Measurements from ENCODE around the gene RHBDF1. TPM values are rescaled to one million over a fixed set of nuclear protein-coding genes. Genes with fewer than 3 reads are reported as not detected.

The RHBDF1 gene
- total RNA-seq, 1 donor from 2014 or later, result 55.5 TPM

- Histone ChIP-seq H3K9me3 (ENCODE audit: insufficient read depth, low read depth, low read length) (no peaks in the 10 kb centered on the region), H3K4me1 (ENCODE audit: insufficient read depth, low read length) (peaks cover 20% of the 10 kb centered on the region), H3K27ac (ENCODE audit: low read depth, low read length) (no peak overlapping the region), H3K36me3 (ENCODE audit: insufficient read depth, low read length) (peaks cover 2% of the 10 kb centered on the region), H3K79me2 (ENCODE audit: insufficient read depth, low read length) (peaks cover 13% of the 10 kb centered on the region), H3K9ac (ENCODE audit: low read length) (no peak overlapping the region), H2AFZ (ENCODE audit: low read depth, low read length) (no peak overlapping the region), H4K20me1 (ENCODE audit: insufficient read depth, low read length) (peaks cover 73% of the 10 kb centered on the region), H3K4me2 (ENCODE audit: low read length) (no peak overlapping the region), H3K27me3 (ENCODE audit: insufficient read depth, low read length) (no peaks in the 10 kb centered on the region), H3K4me3 (ENCODE audit: insufficient read depth, low read depth, low read length) (no peak overlapping the region)
- DNase-seq (ENCODE audit: low read depth) (no peak), FAIRE-seq (no peak)
- Mint-ChIP-seq H3K4me3 (ENCODE audit: unreplicated experiment) (no peak overlapping the region), H3K4me1 (ENCODE audit: low read depth, unreplicated experiment) (peaks cover 8% of the 10 kb centered on the region), H3K27ac (ENCODE audit: unreplicated experiment) (no peak overlapping the region), H3K9me3 (ENCODE audit: unreplicated experiment) (no peaks in the 10 kb centered on the region), H3K27me3 (ENCODE audit: low read depth, unreplicated experiment) (no peaks in the 10 kb centered on the region), H3K36me3 (ENCODE audit: low read depth, unreplicated experiment) (peaks cover 11% of the 10 kb centered on the region)
- no peak for TF ChIP-seq CTCF (IDR thresholded peaks at IDR 0.05; ENCODE audit: insufficient read depth, low read depth, low read length)
- no peak for TF ChIP-seq EZH2 (IDR thresholded peaks at IDR 0.05; ENCODE audit: insufficient read depth, low read length)
These were observed 17.2 kb upstream of the RHBDF1 start for GRCh38 chr16:89391-90302.

DNA sequence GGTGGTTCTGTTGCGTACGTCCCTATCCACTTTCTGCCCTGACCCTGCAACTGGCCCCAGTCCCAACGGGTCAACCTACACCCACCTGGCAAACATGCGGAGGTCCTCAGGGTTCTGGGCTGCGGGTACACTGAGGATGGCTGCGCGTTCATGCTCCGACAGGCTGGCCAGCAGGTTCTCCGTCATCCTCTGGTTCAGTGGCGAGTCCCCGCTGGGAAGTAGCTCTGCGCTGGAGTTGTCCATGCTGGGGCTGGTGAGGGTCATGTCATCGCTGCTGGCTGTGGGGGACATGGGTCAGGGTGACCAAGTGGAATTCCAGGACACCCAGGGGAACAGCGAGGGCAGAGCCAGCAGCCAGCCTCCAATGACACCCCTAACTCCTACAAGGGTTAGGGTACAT is 16.2 kb upstream of the RHBDF1 start:
- Histone ChIP-seq H3K9me3 (ENCODE audit: insufficient read depth, low read depth, low read length) (no peaks in the 10 kb centered on the region), H3K4me3 (ENCODE audit: insufficient read depth, low read depth, low read length) (no peak overlapping the region), H3K79me2 (ENCODE audit: insufficient read depth, low read length) (peaks cover 13% of the 10 kb centered on the region), H3K9ac (ENCODE audit: low read length) (no peak overlapping the region), H3K27me3 (ENCODE audit: insufficient read depth, low read length) (no peaks in the 10 kb centered on the region), H3K27ac (ENCODE audit: low read depth, low read length) (no peak overlapping the region), H3K4me2 (ENCODE audit: low read length) (no peak overlapping the region), H4K20me1 (ENCODE audit: insufficient read depth, low read length) (peaks cover 77% of the 10 kb centered on the region), H2AFZ (ENCODE audit: low read depth, low read length) (no peak overlapping the region), H3K4me1 (ENCODE audit: insufficient read depth, low read length) (peaks cover 31% of the 10 kb centered on the region), H3K36me3 (ENCODE audit: insufficient read depth, low read length) (peaks cover 2% of the 10 kb centered on the region)
- H3K4me1 Mint-ChIP-seq (ENCODE audit: low read depth, unreplicated experiment), result peaks cover 12% of the 10 kb centered on the region
- H3K36me3 Mint-ChIP-seq (ENCODE audit: low read depth, unreplicated experiment), result peaks cover 13% of the 10 kb centered on the region
- no peaks in the 10 kb centered on the region for H3K9me3 Mint-ChIP-seq (ENCODE audit: unreplicated experiment)
- no peak overlapping the region for H3K4me3 Mint-ChIP-seq (ENCODE audit: unreplicated experiment)
- no peak overlapping the region for H3K27ac Mint-ChIP-seq (ENCODE audit: unreplicated experiment)
- no peak for DNase-seq (ENCODE audit: low read depth)
- FAIRE-seq, result no peak
- TF ChIP-seq CTCF (IDR thresholded peaks at IDR 0.05; ENCODE audit: insufficient read depth, low read depth, low read length), result no peak
- no peak for TF ChIP-seq EZH2 (IDR thresholded peaks at IDR 0.05; ENCODE audit: insufficient read depth, low read length)
- H3K27me3 Mint-ChIP-seq (ENCODE audit: low read depth, unreplicated experiment), result no peaks in the 10 kb centered on the region

- H3K4me3 Mint-ChIP-seq (ENCODE audit: unreplicated experiment), result no peak overlapping the region
- H3K9me3 Mint-ChIP-seq (ENCODE audit: unreplicated experiment), result no peaks in the 10 kb centered on the region
- Histone ChIP-seq H3K4me3 (ENCODE audit: insufficient read depth, low read depth, low read length) (no peak overlapping the region), H3K27ac (ENCODE audit: low read depth, low read length) (no peak overlapping the region), H3K4me2 (ENCODE audit: low read length) (no peak overlapping the region), H3K9ac (ENCODE audit: low read length) (no peak overlapping the region), H4K20me1 (ENCODE audit: insufficient read depth, low read length) (peaks cover 71% of the 10 kb centered on the region), H3K79me2 (ENCODE audit: insufficient read depth, low read length) (peaks cover 13% of the 10 kb centered on the region), H3K4me1 (ENCODE audit: insufficient read depth, low read length) (peaks cover 36% of the 10 kb centered on the region), H3K27me3 (ENCODE audit: insufficient read depth, low read length) (no peaks in the 10 kb centered on the region), H2AFZ (ENCODE audit: low read depth, low read length) (no peak overlapping the region), H3K9me3 (ENCODE audit: insufficient read depth, low read depth, low read length) (no peaks in the 10 kb centered on the region), H3K36me3 (ENCODE audit: insufficient read depth, low read length) (peaks cover 2% of the 10 kb centered on the region)
- H3K27ac Mint-ChIP-seq (ENCODE audit: unreplicated experiment), result no peak overlapping the region
- FAIRE-seq, result no peak
- H3K27me3 Mint-ChIP-seq (ENCODE audit: low read depth, unreplicated experiment), result no peaks in the 10 kb centered on the region
- H3K36me3 Mint-ChIP-seq (ENCODE audit: low read depth, unreplicated experiment), result peaks cover 12% of the 10 kb centered on the region
- TF ChIP-seq CTCF (IDR thresholded peaks at IDR 0.05; ENCODE audit: insufficient read depth, low read depth, low read length) (no peak), EZH2 (IDR thresholded peaks at IDR 0.05; ENCODE audit: insufficient read depth, low read length) (no peak)
- no peak for DNase-seq (ENCODE audit: low read depth)
- H3K4me1 Mint-ChIP-seq (ENCODE audit: low read depth, unreplicated experiment), result peaks cover 14% of the 10 kb centered on the region
These were observed 14.1 kb upstream of the RHBDF1 start for GRCh38 chr16:86483-86952.
